ENCODE results near the gene ANKIB1. TPM values are rescaled to one million over a fixed set of nuclear protein-coding genes. Genes with fewer than 3 reads are reported as not detected.

ANKIB1 gene
- total RNA-seq, 1 donor from 2014 or later, result 77.7 TPM

- H3K4me3 Mint-ChIP-seq (ENCODE audit: unreplicated experiment), result no peak overlapping the region
- peaks cover 3% of the 10 kb centered on the region for H3K9me3 Mint-ChIP-seq (ENCODE audit: unreplicated experiment)
- no peaks in the 10 kb centered on the region for H3K4me1 Mint-ChIP-seq (ENCODE audit: low read depth, unreplicated experiment)
- TF ChIP-seq, protein P1, sequence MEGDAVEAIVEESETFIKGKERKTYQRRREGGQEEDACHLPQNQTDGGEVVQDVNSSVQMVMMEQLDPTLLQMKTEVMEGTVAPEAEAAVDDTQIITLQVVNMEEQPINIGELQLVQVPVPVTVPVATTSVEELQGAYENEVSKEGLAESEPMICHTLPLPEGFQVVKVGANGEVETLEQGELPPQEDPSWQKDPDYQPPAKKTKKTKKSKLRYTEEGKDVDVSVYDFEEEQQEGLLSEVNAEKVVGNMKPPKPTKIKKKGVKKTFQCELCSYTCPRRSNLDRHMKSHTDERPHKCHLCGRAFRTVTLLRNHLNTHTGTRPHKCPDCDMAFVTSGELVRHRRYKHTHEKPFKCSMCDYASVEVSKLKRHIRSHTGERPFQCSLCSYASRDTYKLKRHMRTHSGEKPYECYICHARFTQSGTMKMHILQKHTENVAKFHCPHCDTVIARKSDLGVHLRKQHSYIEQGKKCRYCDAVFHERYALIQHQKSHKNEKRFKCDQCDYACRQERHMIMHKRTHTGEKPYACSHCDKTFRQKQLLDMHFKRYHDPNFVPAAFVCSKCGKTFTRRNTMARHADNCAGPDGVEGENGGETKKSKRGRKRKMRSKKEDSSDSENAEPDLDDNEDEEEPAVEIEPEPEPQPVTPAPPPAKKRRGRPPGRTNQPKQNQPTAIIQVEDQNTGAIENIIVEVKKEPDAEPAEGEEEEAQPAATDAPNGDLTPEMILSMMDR (IDR thresholded peaks at IDR 0.05; ENCODE audit: partially characterized antibody, unreplicated experiment), result no peak
- no peak overlapping the region for H3K27ac Mint-ChIP-seq (ENCODE audit: unreplicated experiment)
- DNase-seq, result no peak
- H3K27me3 Mint-ChIP-seq (ENCODE audit: unreplicated experiment), result peaks cover 1% of the 10 kb centered on the region
- peaks cover 6% of the 10 kb centered on the region for H3K36me3 Mint-ChIP-seq (ENCODE audit: unreplicated experiment)
Measured at GRCh38 chr7:92259610-92260247, 14.0 kb downstream of the ANKIB1 start.

GRCh38 chr7:92260248-92260781, 14.5 kb downstream of the ANKIB1 start:
- Mint-ChIP-seq H3K4me3 (ENCODE audit: unreplicated experiment) (no peak overlapping the region), H3K9me3 (ENCODE audit: unreplicated experiment) (peaks cover 3% of the 10 kb centered on the region), H3K27me3 (ENCODE audit: unreplicated experiment) (peaks cover 1% of the 10 kb centered on the region), H3K27ac (ENCODE audit: unreplicated experiment) (no peak overlapping the region), H3K36me3 (ENCODE audit: unreplicated experiment) (peaks cover under 1% of the 10 kb centered on the region), H3K4me1 (ENCODE audit: low read depth, unreplicated experiment) (no peaks in the 10 kb centered on the region)
- DNase-seq, result no peak
- TF ChIP-seq, protein P1 (IDR thresholded peaks at IDR 0.05; ENCODE audit: partially characterized antibody, unreplicated experiment), result no peak

- H3K27me3 Mint-ChIP-seq (ENCODE audit: unreplicated experiment), result peaks cover 1% of the 10 kb centered on the region
- H3K36me3 Mint-ChIP-seq (ENCODE audit: unreplicated experiment), result no peaks in the 10 kb centered on the region
- peaks cover 3% of the 10 kb centered on the region for H3K9me3 Mint-ChIP-seq (ENCODE audit: unreplicated experiment)
- no peaks in the 10 kb centered on the region for H3K4me1 Mint-ChIP-seq (ENCODE audit: low read depth, unreplicated experiment)
- no peak overlapping the region for H3K4me3 Mint-ChIP-seq (ENCODE audit: unreplicated experiment)
- no peak overlapping the region for H3K27ac Mint-ChIP-seq (ENCODE audit: unreplicated experiment)
- DNase-seq, result no peak
- TF ChIP-seq, protein P1 (IDR thresholded peaks at IDR 0.05; ENCODE audit: partially characterized antibody, unreplicated experiment), result no peak
Measured at GRCh38 chr7:92266415-92267241, 20.9 kb downstream of the ANKIB1 start.

- Mint-ChIP-seq H3K4me1 (ENCODE audit: low read depth, unreplicated experiment) (no peaks in the 10 kb centered on the region), H3K9me3 (ENCODE audit: unreplicated experiment) (peaks cover 2% of the 10 kb centered on the region), H3K36me3 (ENCODE audit: unreplicated experiment) (no peaks in the 10 kb centered on the region), H3K27ac (ENCODE audit: unreplicated experiment) (no peak overlapping the region), H3K27me3 (ENCODE audit: unreplicated experiment) (peaks cover 1% of the 10 kb centered on the region), H3K4me3 (ENCODE audit: unreplicated experiment) (no peak overlapping the region)
- TF ChIP-seq, protein P1 (IDR thresholded peaks at IDR 0.05; ENCODE audit: partially characterized antibody, unreplicated experiment), result no peak
- no peak for DNase-seq
Measured at GRCh38 chr7:92268921-92269320, 23.1 kb downstream of the ANKIB1 start.

DNA sequence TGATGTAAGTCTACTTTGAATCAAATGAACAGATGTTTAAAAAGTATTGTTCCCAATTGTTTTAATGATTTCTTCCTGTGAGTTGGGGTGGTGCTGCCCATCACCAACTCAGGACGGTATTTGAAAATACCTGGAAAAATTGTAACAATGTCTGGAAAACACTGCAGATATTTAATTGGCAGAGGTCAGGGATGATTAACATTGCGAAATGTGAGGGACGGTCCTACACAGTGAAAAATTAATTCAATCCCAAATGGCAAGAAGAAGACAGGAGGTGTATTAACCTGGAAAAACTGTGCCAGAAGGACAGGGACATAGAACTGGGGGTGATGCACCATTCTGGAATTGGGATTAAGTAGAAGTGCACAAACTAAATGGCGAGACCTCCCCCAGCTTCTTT, 29.6 kb downstream of the ANKIB1 start:
- TF ChIP-seq, protein P1 (IDR thresholded peaks at IDR 0.05; ENCODE audit: partially characterized antibody, unreplicated experiment), result no peak
- no peak for DNase-seq
- peaks cover 2% of the 10 kb centered on the region for H3K4me1 Mint-ChIP-seq (ENCODE audit: low read depth, unreplicated experiment)
- H3K36me3 Mint-ChIP-seq (ENCODE audit: unreplicated experiment), result no peaks in the 10 kb centered on the region
- peaks cover 2% of the 10 kb centered on the region for H3K9me3 Mint-ChIP-seq (ENCODE audit: unreplicated experiment)
- no peak overlapping the region for H3K27ac Mint-ChIP-seq (ENCODE audit: unreplicated experiment)
- H3K4me3 Mint-ChIP-seq (ENCODE audit: unreplicated experiment), result no peak overlapping the region
- H3K27me3 Mint-ChIP-seq (ENCODE audit: unreplicated experiment), result no peaks in the 10 kb centered on the region
